ENCODE data around the gene DNAJB6. TPM values are rescaled to one million over a fixed set of nuclear protein-coding genes. Genes with fewer than 3 reads are reported as not detected.

The DNAJB6 gene
- total RNA-seq, 1 experiment from 2014 or later, result 201 TPM

DNA sequence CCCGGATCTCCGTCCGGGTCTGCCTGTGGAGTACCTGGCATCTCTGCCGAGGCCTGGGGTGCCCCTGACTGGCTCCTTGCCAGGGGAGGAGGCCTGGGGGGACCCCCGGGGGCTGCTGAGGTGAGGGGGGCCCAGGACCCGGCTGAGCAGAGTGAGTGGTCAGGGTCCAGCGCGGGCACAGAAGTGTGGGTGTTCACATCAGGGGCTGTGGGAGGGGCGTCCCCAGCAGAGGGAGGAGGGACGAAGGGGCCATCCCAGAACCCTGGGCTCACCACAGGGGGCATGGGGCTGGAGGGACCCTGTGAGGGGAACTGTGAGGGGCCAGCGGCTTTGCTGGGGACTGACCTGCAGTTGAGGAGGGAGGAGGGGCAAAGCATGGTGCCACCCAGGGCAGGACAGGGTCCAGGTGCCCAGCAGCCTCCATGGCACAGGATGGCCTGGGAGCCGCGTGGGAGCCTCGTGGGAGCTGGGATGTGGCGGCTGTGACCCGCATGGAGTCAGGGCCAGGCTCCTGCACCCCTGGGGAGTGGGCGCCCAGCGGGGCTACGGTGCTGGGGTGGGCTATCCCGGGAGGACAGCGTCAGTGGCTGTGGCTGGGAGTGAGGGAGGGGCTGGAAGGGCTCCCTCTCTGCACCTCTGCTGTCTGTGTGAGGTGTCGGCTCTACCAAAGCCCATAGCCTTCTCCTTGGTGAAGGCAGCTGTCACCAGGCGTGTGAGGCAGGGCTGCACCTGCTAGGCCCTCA lies 91.2 kb downstream of the DNAJB6 start:
- no peaks in the 10 kb centered on the region for H3K36me3 ChIP-seq (ENCODE audit: control insufficient read depth, insufficient read depth, low read length)
- no peaks in the 10 kb centered on the region for H3K27me3 ChIP-seq (ENCODE audit: control insufficient read depth, insufficient read depth, low read length)
- in situ Hi-C loops (cut with HindIII; ENCODE audit: low pct_unique_long_range_greater_than_20kb, low sequenced_read_pairs), result no loop called here
- no peak overlapping the region for H3K27ac ChIP-seq (ENCODE audit: low read length)
- intact Hi-C loops (cut with micrococcal nuclease; ENCODE audit: unreplicated experiment), result no loop called here
- ChIA-PET CTCF (no interaction called here), POLR2A (no interaction called here)
- DNase-seq (ENCODE audit: low read depth, low spot score) (no peak), ATAC-seq (no peak)
- TF ChIP-seq POLR2AphosphoS5 (IDR thresholded peaks at IDR 0.05; ENCODE audit: low read depth, low read length), result no peak
- TF ChIP-seq, protein P1, sequence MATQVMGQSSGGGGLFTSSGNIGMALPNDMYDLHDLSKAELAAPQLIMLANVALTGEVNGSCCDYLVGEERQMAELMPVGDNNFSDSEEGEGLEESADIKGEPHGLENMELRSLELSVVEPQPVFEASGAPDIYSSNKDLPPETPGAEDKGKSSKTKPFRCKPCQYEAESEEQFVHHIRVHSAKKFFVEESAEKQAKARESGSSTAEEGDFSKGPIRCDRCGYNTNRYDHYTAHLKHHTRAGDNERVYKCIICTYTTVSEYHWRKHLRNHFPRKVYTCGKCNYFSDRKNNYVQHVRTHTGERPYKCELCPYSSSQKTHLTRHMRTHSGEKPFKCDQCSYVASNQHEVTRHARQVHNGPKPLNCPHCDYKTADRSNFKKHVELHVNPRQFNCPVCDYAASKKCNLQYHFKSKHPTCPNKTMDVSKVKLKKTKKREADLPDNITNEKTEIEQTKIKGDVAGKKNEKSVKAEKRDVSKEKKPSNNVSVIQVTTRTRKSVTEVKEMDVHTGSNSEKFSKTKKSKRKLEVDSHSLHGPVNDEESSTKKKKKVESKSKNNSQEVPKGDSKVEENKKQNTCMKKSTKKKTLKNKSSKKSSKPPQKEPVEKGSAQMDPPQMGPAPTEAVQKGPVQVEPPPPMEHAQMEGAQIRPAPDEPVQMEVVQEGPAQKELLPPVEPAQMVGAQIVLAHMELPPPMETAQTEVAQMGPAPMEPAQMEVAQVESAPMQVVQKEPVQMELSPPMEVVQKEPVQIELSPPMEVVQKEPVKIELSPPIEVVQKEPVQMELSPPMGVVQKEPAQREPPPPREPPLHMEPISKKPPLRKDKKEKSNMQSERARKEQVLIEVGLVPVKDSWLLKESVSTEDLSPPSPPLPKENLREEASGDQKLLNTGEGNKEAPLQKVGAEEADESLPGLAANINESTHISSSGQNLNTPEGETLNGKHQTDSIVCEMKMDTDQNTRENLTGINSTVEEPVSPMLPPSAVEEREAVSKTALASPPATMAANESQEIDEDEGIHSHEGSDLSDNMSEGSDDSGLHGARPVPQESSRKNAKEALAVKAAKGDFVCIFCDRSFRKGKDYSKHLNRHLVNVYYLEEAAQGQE (IDR thresholded peaks at IDR 0.05; ENCODE audit: insufficient read depth in 1 of 2, low read depth in 2 of 2, low read length in 1 of 2), result no peak
- no peak for TF ChIP-seq TCF7L2 (IDR thresholded peaks at IDR 0.05; ENCODE audit: low read depth, low read length)
- TF ChIP-seq, protein P2, sequence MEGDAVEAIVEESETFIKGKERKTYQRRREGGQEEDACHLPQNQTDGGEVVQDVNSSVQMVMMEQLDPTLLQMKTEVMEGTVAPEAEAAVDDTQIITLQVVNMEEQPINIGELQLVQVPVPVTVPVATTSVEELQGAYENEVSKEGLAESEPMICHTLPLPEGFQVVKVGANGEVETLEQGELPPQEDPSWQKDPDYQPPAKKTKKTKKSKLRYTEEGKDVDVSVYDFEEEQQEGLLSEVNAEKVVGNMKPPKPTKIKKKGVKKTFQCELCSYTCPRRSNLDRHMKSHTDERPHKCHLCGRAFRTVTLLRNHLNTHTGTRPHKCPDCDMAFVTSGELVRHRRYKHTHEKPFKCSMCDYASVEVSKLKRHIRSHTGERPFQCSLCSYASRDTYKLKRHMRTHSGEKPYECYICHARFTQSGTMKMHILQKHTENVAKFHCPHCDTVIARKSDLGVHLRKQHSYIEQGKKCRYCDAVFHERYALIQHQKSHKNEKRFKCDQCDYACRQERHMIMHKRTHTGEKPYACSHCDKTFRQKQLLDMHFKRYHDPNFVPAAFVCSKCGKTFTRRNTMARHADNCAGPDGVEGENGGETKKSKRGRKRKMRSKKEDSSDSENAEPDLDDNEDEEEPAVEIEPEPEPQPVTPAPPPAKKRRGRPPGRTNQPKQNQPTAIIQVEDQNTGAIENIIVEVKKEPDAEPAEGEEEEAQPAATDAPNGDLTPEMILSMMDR (IDR thresholded peaks at IDR 0.05), result no peak
- TF ChIP-seq SIN3A (IDR thresholded peaks at IDR 0.05; ENCODE audit: borderline replicate concordance, insufficient read depth, low read depth, low read length), result no peak
- no peaks in the 10 kb centered on the region for H3K9me3 ChIP-seq (ENCODE audit: control insufficient read depth, insufficient read depth, low read depth, low read length)
- H3K4me1 ChIP-seq (ENCODE audit: control insufficient read depth, insufficient read depth, low read length), result no peaks in the 10 kb centered on the region; the same call in 1 of the 2 replicates
- no TSS peak for BruUV-seq (replicated peaks)
- no peak overlapping the region for H3K4me3 ChIP-seq (ENCODE audit: low read depth in 2 of 2, low read length in 2 of 2)

DNA sequence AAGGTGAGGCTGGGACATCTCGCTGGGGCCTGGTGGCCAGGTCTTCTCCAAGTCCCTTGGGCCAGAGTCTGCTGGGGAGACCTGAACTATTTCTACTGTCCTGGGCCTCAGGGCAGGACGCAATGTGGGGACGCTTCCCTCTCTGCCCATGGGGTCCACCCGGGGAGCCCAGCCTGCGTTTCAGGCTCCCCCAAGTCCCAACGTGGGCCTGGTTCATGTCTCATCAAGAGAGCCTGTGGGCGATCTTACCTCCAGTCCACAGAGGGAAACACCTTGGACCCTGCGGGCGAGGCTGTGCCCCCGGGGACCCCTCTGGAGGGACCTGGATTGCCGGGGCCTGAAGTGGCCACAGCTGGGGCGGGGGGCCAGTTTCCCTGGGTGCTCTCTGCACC lies 91.7 kb downstream of the DNAJB6 start:
- ATAC-seq (no peak), DNase-seq (ENCODE audit: low read depth, low spot score) (no peak)
- in situ Hi-C loops (cut with HindIII; ENCODE audit: low pct_unique_long_range_greater_than_20kb, low sequenced_read_pairs) (no loop called here), intact Hi-C loops (cut with micrococcal nuclease; ENCODE audit: unreplicated experiment) (no loop called here)
- H3K27ac ChIP-seq (ENCODE audit: low read length), result no peak overlapping the region
- no peaks in the 10 kb centered on the region for H3K9me3 ChIP-seq (ENCODE audit: control insufficient read depth, insufficient read depth, low read depth, low read length)
- TF ChIP-seq SIN3A (IDR thresholded peaks at IDR 0.05; ENCODE audit: borderline replicate concordance, insufficient read depth, low read depth, low read length) (no peak), TCF7L2 (IDR thresholded peaks at IDR 0.05; ENCODE audit: low read depth, low read length) (no peak), POLR2AphosphoS5 (IDR thresholded peaks at IDR 0.05; ENCODE audit: low read depth, low read length) (no peak)
- no peaks in the 10 kb centered on the region; the same call in 1 of the 2 replicates for H3K4me1 ChIP-seq (ENCODE audit: control insufficient read depth, insufficient read depth, low read length)
- CTCF ChIA-PET, result no interaction called here
- no peak overlapping the region for H3K4me3 ChIP-seq (ENCODE audit: low read depth in 2 of 2, low read length in 2 of 2)
- H3K36me3 ChIP-seq (ENCODE audit: control insufficient read depth, insufficient read depth, low read length), result no peaks in the 10 kb centered on the region
- no TSS peak for BruUV-seq (replicated peaks)
- no peaks in the 10 kb centered on the region for H3K27me3 ChIP-seq (ENCODE audit: control insufficient read depth, insufficient read depth, low read length)
- POLR2A ChIA-PET, result no interaction called here

DNA sequence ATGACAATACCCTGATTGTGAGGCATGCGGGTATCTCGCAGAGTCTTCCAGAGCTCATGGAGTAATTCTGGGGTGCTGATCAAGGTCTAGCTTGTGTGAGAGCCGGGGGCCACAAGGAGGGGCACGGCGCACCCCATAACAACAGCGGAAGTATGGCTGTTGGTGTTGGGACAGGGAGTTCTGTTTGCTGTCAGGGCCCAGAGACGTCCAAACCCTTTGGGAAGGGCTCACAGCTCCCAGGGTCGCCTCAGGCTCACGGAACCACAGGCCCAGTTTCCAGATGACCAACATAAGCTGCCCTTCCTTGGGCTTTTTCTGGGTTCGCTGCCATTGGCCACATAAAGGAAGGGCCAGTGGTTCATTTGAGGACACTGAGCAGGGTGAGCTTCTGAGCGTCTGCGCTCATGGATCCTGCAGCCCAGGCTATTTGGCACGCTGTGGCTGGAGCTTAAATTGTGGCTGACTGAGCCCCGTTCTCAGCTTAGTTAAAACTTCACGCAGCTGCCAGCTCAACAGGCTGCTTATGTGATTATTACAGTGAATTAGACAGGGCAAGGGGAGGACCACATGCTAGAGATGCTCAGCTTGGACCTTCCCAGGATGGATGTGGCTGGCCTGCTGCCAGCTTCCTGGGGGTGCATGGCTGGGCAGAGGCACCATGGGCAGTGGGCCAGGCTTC lies 92.3 kb downstream of the DNAJB6 start:
- no peak overlapping the region for H3K4me3 ChIP-seq (ENCODE audit: low read depth in 2 of 2, low read length in 2 of 2)
- intact Hi-C loops (cut with micrococcal nuclease; ENCODE audit: unreplicated experiment) (no loop called here), in situ Hi-C loops (cut with HindIII; ENCODE audit: low pct_unique_long_range_greater_than_20kb, low sequenced_read_pairs) (no loop called here)
- ATAC-seq, result no peak
- POLR2A ChIA-PET, result no interaction called here
- CTCF ChIA-PET, result no interaction called here
- no peak overlapping the region for H3K27ac ChIP-seq (ENCODE audit: low read length)
- no peaks in the 10 kb centered on the region for H3K9me3 ChIP-seq (ENCODE audit: control insufficient read depth, insufficient read depth, low read depth, low read length)
- H3K4me1 ChIP-seq (ENCODE audit: control insufficient read depth, insufficient read depth, low read length), result no peaks in the 10 kb centered on the region
- BruUV-seq (replicated peaks), result no TSS peak
- no peaks in the 10 kb centered on the region for H3K36me3 ChIP-seq (ENCODE audit: control insufficient read depth, insufficient read depth, low read length)
- TF ChIP-seq, protein P1 (IDR thresholded peaks at IDR 0.05; ENCODE audit: insufficient read depth in 1 of 2, low read depth in 2 of 2, low read length in 1 of 2), result no peak
- TF ChIP-seq TCF7L2 (IDR thresholded peaks at IDR 0.05; ENCODE audit: low read depth, low read length) (no peak), SIN3A (IDR thresholded peaks at IDR 0.05; ENCODE audit: borderline replicate concordance, insufficient read depth, low read depth, low read length) (no peak), POLR2AphosphoS5 (IDR thresholded peaks at IDR 0.05; ENCODE audit: low read depth, low read length) (no peak)
- TF ChIP-seq, protein P2 (IDR thresholded peaks at IDR 0.05), result no peak
- H3K27me3 ChIP-seq (ENCODE audit: control insufficient read depth, insufficient read depth, low read length), result no peaks in the 10 kb centered on the region
- no peak for DNase-seq (ENCODE audit: low read depth, low spot score)
